Measurements from ENCODE around the gene ATXN7L1. TPM values are rescaled to one million over a fixed set of nuclear protein-coding genes. Genes with fewer than 3 reads are reported as not detected.

ATXN7L1 gene
- total and polyA plus RNA-seq, 2 donors (not counting 1 experiment from before 2014, with no cell fraction given): 7.1 to 40.6 TPM

- no peak overlapping the region for H3K27ac ChIP-seq (ENCODE audit: low read length in 2 of 2)
- TF ChIP-seq CTCF (IDR thresholded peaks at IDR 0.05) (no peak), EZH2 (IDR thresholded peaks at IDR 0.05; ENCODE audit: borderline replicate concordance, insufficient read depth, low read depth, low read length, poor library complexity, severe bottlenecking) (no peak)
- no peak overlapping the region for H3K4me3 Mint-ChIP-seq
- H3K4me2 ChIP-seq (replicated peaks; ENCODE audit: low read depth, low read length, poor library complexity, severe bottlenecking): no peak overlapping the region
- no peak overlapping the region for H3K4me3 ChIP-seq (ENCODE audit: control extremely low read depth in 1 of 5, extremely low read depth in 1 of 5, insufficient read depth in 1 of 5, low read depth in 2 of 5, low read length in 4 of 5)
- DNase-seq (no peak), ATAC-seq (ENCODE audit: low read depth) (no peak)
- H3K9me3 ChIP-seq (ENCODE audit: control extremely low read depth in 1 of 3, control insufficient read depth in 2 of 3, insufficient read depth in 1 of 3, low read length in 2 of 3): no peaks in the 10 kb centered on the region
- no peaks in the 10 kb centered on the region for H3K79me2 ChIP-seq (ENCODE audit: control insufficient read depth, insufficient read depth, low read length)
- no peak overlapping the region for H3K27ac Mint-ChIP-seq
- intact Hi-C loops (cut with micrococcal nuclease): no loop called here
- H3K27me3 Mint-ChIP-seq: no peaks in the 10 kb centered on the region
- H3K9me3 Mint-ChIP-seq (ENCODE audit: insufficient read depth): no peaks in the 10 kb centered on the region
- no peak overlapping the region for H3K9ac ChIP-seq (ENCODE audit: low read length)
- H2AFZ ChIP-seq (ENCODE audit: insufficient read depth, low read depth, low read length, poor library complexity, severe bottlenecking): no peak overlapping the region
- ChIA-PET CTCF (interaction anchor here (1.0 to 1.5 kb wide), 2 partner anchors 19 to 405 kb away, joined by 3 read pairs; no protein-coding TSS in a partner anchor), POLR2A (no interaction called here)
- H3K4me1 Mint-ChIP-seq: no peaks in the 10 kb centered on the region
- H3K36me3 ChIP-seq (replicated peaks in 1 of 2; ENCODE audit: control extremely low read depth in 1 of 2, control insufficient read depth in 1 of 2, extremely low read depth in 1 of 2, insufficient read depth in 2 of 2, low read length in 1 of 2): peaks cover 0 to 82% of the 10 kb centered on the region in 2 experiments
- no peaks in the 10 kb centered on the region for H3K4me1 ChIP-seq (ENCODE audit: control insufficient read depth in 2 of 2, insufficient read depth in 2 of 2, low read length in 2 of 2)
- H3K27me3 ChIP-seq (replicated peaks in 1 of 4; ENCODE audit: control extremely low read depth in 1 of 4, control insufficient read depth in 3 of 4, insufficient read depth in 4 of 4, low read length in 3 of 4): no peaks in the 10 kb centered on the region
- whole genome bisulfite sequencing (ENCODE audit: insufficient coverage): 96% methylated on average over 5 of the region's 8 CpGs
- H4K20me1 ChIP-seq (ENCODE audit: control insufficient read depth, insufficient read depth, low read length, poor library complexity, severe bottlenecking): no peaks in the 10 kb centered on the region
These were observed 238.1 kb downstream of the ATXN7L1 start for GRCh38 chr7:105638334-105638733.

GRCh38 chr7:105637755-105638154 lies 238.6 kb downstream of the ATXN7L1 start:
- CTCF ChIA-PET: interaction anchor here (1.5 kb wide), 1 partner anchor 405 kb away, joined by 3 read pairs; no protein-coding TSS in a partner anchor
- POLR2A ChIA-PET: no interaction called here
- no peak overlapping the region for H3K4me3 ChIP-seq (ENCODE audit: control extremely low read depth in 1 of 5, extremely low read depth in 1 of 5, insufficient read depth in 1 of 5, low read depth in 2 of 5, low read length in 4 of 5)
- no peak overlapping the region for H3K27ac ChIP-seq (ENCODE audit: low read length in 2 of 2)
- DNase-seq: no peak
- no peak overlapping the region for H3K9ac ChIP-seq (ENCODE audit: low read length)
- H3K27ac Mint-ChIP-seq: no peak overlapping the region
- H3K4me1 ChIP-seq (ENCODE audit: control insufficient read depth in 2 of 2, insufficient read depth in 2 of 2, low read length in 2 of 2): no peaks in the 10 kb centered on the region
- no peaks in the 10 kb centered on the region for H3K9me3 Mint-ChIP-seq (ENCODE audit: insufficient read depth)
- H3K79me2 ChIP-seq (ENCODE audit: control insufficient read depth, insufficient read depth, low read length): no peaks in the 10 kb centered on the region
- no peak overlapping the region for H3K4me3 Mint-ChIP-seq
- H3K9me3 ChIP-seq (ENCODE audit: control extremely low read depth in 1 of 3, control insufficient read depth in 2 of 3, insufficient read depth in 1 of 3, low read length in 2 of 3): no peaks in the 10 kb centered on the region
- H3K4me1 Mint-ChIP-seq: no peaks in the 10 kb centered on the region
- no peak overlapping the region for H2AFZ ChIP-seq (ENCODE audit: insufficient read depth, low read depth, low read length, poor library complexity, severe bottlenecking)
- no peaks in the 10 kb centered on the region for H4K20me1 ChIP-seq (ENCODE audit: control insufficient read depth, insufficient read depth, low read length, poor library complexity, severe bottlenecking)
- H3K27me3 ChIP-seq (replicated peaks in 1 of 4; ENCODE audit: control extremely low read depth in 1 of 4, control insufficient read depth in 3 of 4, insufficient read depth in 4 of 4, low read length in 3 of 4): no peaks in the 10 kb centered on the region
- peaks cover 0 to 77% of the 10 kb centered on the region in 2 experiments for H3K36me3 ChIP-seq (replicated peaks in 1 of 2; ENCODE audit: control extremely low read depth in 1 of 2, control insufficient read depth in 1 of 2, extremely low read depth in 1 of 2, insufficient read depth in 2 of 2, low read length in 1 of 2)
- no peak overlapping the region for H3K4me2 ChIP-seq (replicated peaks; ENCODE audit: low read depth, low read length, poor library complexity, severe bottlenecking)
- no peak for ATAC-seq (ENCODE audit: low read depth)
- no peak for TF ChIP-seq CTCF (IDR thresholded peaks at IDR 0.05)
- no peak for TF ChIP-seq EZH2 (IDR thresholded peaks at IDR 0.05; ENCODE audit: borderline replicate concordance, insufficient read depth, low read depth, low read length, poor library complexity, severe bottlenecking)
- no peaks in the 10 kb centered on the region for H3K27me3 Mint-ChIP-seq
- 99% methylated on average over 6 of the region's 8 CpGs for WGBS (ENCODE audit: insufficient coverage)
- intact Hi-C loops (cut with micrococcal nuclease): no loop called here
